A172 (cell line): Measurements from ENCODE around the gene BCO2. TPM values are rescaled to one million over a fixed set of nuclear protein-coding genes. Genes with fewer than 3 reads are reported as not detected.
A peak's percentile ranks its signal among the peaks of the same experiment; 100 is the strongest.

Source experiments
- DNase-seq: peaks from one replicate; pipeline ENCODE4 v3.0.0-alpha.2; 2015; ENCODE audit warnings: low spot score
- total RNA-seq: library from RNA; depleted of rRNA; stranded (reverse); fragments of >200 nt; shearing (Covaris generic); gene quantifications from 2 replicates; pipeline ENCODE4 v1.2.3, GENCODE V29; 2014; rRNA removed

The BCO2 gene
- total RNA-seq, 1 experiment from 2014 or later, result 0.10 TPM

- DNase-seq, result no peak
Observed at GRCh38 chr11:112249871-112250610, 74.7 kb downstream of the BCO2 start.

DNA sequence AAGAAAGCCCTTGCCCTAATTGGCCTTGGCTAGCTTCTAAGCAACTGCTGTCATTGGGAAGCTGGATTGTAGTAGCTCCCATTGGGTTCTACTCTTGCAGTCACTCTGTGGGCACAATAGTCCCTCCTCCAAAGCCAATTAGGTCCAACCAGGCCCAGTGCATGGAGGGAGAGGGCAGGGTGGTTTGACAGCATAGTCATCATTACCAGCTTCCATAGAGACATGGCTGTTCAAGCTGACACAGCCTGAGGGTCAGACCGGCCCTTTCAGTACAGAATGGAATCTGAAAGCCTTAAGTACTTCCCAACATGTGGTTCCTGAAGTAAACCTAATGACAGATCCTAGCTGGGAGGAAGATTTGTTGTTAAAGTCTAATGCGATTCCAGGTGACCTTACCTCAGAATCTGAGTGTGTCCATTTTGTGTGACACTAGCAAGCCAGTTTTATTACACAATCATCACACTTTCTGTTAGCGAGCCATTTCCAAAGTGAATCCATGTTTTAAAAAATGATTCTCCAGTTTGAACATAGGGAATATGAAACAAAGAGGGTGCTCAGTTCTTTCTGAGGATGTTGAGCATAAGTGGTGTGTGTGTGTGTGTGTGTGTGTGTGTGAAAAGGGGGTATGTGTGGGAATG, 78.4 kb downstream of the BCO2 start:
- DNase-seq, result no peak

DNA sequence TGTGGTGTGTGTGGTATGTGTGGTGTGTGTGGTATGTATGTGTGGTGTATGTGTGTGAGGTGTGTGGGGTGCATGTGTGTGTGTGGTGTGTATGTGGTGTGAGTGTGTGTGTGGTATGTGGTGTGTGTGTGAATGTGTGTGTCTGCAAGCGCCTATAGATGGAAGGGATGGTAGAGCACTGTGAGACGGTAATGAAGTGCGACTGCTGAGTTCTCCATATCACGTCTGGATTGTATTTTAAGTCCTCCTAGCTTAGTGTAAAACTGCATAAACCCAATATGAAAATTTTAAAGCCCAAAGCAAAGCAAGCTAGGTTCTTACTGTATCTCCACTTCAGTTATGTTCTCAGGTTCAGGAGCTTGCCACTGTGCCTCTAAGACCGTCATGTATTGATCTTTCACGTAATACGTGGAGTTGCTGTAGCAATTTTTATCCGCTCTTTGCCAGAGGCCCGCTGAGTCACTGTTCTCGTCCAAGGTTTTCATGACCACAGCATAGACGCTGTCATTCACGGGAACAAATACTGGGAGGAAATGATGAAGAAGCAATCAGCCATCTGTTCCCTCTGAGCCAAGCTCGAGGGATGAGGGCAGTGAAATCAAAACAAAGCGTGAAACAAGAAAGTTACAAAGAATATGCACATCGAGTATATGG, 79.9 kb downstream of the BCO2 start:
- peak; percentile 16 for DNase-seq

- DNase-seq, result no peak
Observed at GRCh38 chr11:112260490-112260889, 85.2 kb downstream of the BCO2 start, which contains the start of gene PLET1. PLET1 (minus strand) TSS chr11:112260860; CDS start chr11:112260589, 271 bp downstream.

GRCh38 chr11:112265659-112266409, 90.5 kb downstream of the BCO2 start:
- DNase-seq, result no peak

- DNase-seq, result no peak
Observed at GRCh38 chr11:112266410-112266778, 91.1 kb downstream of the BCO2 start.

- no peak for DNase-seq
Observed at GRCh38 chr11:112267188-112267591, 91.9 kb downstream of the BCO2 start.

DNA sequence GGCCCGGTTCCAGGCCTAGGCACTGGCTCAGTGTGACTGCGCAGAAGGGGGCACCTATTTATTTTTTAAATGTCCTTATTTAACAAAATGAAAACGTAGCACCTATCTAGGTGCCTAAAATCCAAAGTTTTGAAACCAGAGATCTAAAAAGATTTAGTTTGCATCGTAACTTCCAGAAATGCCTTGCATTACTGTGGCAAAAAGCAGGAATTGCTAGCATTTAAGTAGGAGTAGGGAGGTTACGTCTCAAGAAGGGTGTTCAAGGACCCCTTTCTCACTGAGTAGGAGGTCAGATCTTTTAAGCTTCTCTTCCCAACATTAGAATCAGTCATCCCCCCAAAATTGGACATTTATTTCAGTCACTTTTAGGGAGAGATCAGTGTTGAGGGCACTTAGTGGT, 93.1 kb downstream of the BCO2 start:
- DNase-seq, result no peak

Other genes with a start within 250 kb of the BCO2 start
- gene DIXDC1, start 238.2 kb upstream of the BCO2 start, total RNA-seq, result 6.2 and 6.9 TPM in 2 replicates
- gene DLAT, start 150.1 kb upstream of the BCO2 start, total RNA-seq, result 35.1 and 40.6 TPM in 2 replicates
- 3.3 and 3.4 TPM in 2 replicates for gene PIH1D2, start 101.5 kb upstream of the BCO2 start, total RNA-seq
- 18.3 and 19.0 TPM in 2 replicates for gene NKAPD1, start 101.2 kb upstream of the BCO2 start, total RNA-seq
- gene TIMM8B, start 88.8 kb upstream of the BCO2 start, total RNA-seq, result 56.7 and 61.3 TPM in 2 replicates
- 109 and 124 TPM in 2 replicates for gene SDHD, start 88.6 kb upstream of the BCO2 start, total RNA-seq
- 32.4 and 68.3 TPM in 2 replicates for gene IL18, start 11.4 kb upstream of the BCO2 start, total RNA-seq
- gene TEX12, start 8.1 kb upstream of the BCO2 start, total RNA-seq, result not detected in 2 replicates
- 33.0 and 51.8 TPM in 2 replicates for gene PTS, start 50.9 kb downstream of the BCO2 start, total RNA-seq
- not detected in 2 replicates for gene PLET1, start 85.3 kb downstream of the BCO2 start, total RNA-seq